Measurements from ENCODE around the gene RASAL2.
A peak's percentile ranks its signal among the peaks of the same experiment; 100 is the strongest.
"Not testable (repeated sequence)": the region's sequence is repeated elsewhere in the genome, so short reads cannot be mapped to it uniquely, and the experiment has no call there.

Gene RASAL2

DNA sequence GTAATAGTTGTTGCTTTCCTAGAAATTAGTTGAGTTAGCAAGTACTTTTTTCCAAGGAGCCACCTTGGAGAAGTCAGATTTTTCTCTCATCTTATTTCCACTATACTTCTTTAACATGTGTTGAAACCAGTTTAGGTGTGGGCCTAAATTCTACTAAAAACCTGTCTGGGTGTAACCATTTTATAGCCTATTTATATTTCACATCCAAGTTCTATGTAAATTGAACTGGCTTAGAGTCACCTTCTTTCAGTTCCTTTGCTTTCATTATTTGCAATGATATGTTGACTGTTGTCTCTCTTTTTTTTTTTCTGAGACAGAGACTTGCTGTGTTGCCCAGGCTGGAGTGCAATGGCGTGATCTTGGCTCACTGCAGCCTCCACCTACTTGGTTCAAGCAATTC is 207.2 kb downstream of the RASAL2 start:
- no peak for DNase-seq

DNA sequence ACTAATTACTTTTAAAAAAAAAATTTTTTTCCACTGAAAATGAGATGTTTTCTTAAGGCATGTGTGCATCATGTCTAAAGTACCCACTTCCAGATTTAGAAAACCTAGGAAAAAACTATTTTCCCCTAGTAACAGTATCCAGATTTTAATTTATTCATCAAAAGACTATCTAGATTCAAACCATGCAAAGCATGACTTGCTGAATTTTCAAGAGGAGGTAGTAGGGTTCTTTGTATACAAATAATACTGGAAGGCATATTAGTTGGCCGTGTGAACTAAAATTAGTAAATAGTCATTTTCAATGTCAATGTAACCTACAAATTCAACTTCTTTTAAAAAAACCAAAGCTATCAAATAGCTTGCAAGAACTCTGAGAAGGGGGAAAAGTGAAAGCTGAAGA is 213.4 kb downstream of the RASAL2 start:
- no peak for DNase-seq

DNA sequence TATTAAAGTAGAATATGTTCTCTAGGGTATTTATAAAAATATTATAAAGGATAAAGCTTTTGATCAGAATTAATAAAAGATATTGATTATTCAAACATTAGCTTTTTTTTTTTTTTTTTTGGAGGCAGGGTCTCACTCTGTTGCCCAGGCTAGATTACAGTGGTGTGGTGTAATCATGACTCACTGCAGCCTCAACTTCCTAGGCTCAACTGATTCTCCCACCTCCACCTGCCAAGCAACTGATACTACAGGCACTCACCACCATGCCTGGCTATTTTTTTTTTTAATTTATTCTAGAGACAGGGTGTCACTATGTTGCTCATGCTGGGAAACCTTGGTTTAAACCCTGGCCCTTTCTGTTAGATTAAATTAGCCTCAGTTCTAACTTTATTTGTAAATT is 214.5 kb downstream of the RASAL2 start:
- no peak for DNase-seq

DNA sequence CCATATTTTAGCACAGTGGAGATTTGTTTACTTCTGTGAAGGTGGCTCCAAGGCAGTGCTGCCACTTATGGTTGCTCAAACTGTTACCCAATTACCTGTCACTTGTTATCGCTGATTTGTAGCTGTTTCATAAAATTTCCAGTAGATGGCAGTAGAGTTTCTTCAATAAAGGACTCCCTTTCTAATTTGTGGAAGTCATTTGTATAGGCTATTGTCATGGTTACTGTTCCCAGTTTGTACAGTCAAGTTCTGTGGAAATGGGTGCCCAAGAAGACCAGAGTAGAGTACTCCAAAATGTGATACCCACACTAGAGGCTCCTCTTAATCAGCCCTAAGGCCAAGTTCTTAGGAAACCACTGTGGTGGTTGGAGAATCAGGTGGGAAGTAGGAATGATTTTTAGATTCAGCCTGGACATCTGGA is 216.8 kb downstream of the RASAL2 start:
- DNase-seq = peak; percentile 31 to 53

DNA sequence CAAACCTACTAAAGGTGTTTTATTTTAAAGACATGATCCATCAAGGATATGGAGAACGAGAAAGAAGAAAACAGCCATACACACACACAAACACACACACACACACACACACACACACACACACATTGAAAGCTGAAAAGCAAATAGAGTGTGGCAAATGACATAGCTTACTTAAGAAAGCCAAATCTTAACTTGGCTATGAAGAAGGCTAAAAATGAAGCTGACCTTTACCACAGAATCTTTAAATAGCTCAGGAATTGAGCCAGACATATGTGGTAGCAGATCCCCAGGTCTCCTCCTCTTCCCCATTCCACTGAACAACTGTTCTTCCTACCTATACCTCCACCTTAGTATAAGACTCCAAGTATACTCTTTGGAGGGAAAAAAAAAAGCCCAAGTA is 217.3 kb downstream of the RASAL2 start:
- DNase-seq = no peak

DNA sequence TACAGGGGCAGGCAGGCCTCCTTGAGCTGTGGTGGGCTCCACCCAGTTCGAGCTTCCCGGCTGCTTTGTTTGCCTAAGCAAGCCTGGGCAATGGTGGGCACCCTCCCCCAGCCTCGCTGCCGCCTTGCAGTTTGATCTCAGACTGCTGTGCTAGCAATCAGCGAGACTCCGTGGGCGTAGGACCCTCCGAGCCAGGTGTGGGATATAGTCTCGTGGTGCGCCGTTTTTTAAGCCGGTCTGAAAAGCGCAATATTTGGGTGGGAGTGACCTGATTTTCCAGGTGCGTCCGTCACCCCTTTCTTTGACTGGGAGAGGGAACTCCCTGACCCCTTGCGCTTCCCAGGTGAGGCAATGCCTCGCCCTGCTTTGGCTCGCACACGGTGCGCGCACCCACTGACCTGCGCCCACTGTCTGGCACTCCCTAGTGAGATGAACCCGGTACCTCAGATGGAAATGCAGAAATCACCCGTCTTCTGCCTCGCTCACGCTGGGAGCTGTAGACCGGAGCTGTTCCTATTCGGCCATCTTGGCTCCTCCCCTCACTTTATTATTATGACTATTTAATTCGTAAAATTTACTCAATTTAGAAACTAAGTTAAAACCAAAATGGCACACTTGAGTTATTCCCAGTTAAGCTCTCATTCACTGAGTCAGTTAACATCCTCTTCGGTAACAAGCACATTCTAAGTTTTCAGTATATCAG is 226.5 kb downstream of the RASAL2 start:
- DNase-seq = not testable (repeated sequence)

DNA sequence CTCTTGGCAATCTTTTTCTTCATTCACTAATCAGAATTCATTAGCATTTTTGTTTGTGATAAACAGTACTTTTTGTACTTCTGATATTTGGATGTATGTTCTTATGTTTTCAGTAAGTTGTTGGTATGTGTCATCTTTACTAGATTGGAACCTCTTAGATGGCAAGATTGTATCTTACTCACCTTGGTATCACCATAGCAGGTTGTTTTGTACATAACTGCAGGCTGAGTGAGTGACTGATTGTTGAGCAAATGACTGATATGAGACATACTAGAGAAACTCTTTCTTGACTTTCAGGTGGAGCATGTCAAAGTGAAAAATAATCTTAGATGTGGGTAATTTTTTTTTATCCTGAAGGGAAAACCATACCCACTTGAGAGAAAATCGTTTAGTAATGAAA is 229.2 kb downstream of the RASAL2 start:
- no peak for DNase-seq

DNA sequence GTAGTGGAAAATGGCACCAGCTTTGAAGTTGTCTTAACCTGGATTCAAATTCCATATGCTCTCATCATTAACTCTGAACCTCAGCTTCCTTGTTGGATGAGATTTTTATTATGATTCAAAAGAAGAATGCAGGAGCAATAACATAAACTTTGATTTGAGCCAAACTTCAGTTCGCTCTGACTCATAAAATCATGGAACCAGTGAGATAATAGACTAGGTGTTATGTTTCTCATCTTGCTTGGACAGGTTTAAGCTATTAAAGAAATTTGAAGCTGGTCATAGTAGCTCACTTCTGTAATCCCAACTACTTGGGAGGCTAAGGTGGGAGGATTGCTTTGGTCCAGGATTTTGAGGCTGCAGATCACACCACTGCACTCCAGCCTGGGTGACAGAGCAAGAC is 230.1 kb downstream of the RASAL2 start:
- no peak for DNase-seq

DNA sequence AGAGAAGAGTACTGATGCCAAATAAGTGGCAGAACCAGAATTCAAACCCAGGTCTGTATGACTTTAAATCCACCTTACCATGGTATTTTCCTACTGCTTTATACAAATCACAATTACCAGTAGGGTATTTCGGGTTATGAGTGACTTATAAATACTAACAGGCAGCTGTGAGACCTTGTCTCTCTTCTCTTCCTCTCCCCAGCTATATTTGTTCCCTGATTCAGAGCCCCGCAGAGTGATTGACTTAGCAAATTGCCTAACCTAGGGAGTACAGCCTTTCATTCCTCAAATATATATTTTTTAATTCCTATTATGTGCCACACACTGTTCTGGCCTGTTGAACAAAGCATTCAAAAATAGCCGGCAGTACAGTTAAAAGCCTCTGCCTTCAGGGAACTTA is 234.8 kb downstream of the RASAL2 start:
- DNase-seq = no peak

DNA sequence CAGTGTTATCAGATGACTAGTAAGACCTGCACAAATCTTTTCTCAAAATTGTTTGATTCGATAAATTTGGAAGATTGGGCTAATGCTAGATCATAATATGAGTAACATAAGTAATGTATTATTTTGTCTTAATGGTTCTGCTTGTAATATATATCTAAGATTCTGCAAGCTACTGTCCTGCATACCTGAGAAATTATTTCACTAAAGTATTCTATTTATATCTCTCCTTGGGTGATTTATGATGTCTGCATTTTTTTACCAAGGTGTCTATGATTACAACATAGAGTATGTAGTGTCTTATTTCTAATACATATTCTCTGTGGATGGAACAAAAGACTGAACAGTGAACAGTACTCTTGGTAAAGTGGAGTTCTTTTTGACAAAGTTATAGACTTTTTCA is 236.2 kb downstream of the RASAL2 start:
- DNase-seq = no peak

DNA sequence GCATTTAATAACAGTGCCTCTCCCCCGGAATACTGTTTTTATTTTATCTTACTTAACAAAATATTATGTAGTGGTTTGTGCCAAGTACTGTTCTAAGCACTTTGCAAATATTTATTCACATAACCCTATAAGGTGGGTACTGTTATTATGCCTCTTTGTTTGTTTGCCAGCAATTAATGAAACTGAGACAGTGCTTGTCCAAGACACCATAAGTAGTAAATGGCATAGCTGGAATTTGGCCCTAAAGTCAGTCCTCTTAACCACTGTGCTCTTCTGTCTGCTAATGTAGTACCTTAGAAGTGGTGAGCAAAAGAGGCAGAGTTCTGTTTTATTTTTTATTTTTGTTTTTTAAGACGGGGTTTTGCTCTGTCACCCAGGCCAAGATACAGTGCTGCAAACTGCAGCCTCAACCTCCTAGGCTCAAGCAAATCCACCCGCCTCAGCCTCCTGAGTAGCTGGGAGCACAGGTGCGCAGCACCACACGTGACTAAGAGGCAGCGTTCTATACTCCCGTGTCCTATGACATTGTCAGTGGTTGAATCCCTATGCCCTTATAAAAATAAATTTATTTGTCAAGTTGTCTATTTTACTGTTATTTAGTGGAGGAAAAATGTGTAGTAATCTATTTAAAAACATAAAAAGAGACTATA is 237.1 kb downstream of the RASAL2 start:
- no peak for DNase-seq

DNA sequence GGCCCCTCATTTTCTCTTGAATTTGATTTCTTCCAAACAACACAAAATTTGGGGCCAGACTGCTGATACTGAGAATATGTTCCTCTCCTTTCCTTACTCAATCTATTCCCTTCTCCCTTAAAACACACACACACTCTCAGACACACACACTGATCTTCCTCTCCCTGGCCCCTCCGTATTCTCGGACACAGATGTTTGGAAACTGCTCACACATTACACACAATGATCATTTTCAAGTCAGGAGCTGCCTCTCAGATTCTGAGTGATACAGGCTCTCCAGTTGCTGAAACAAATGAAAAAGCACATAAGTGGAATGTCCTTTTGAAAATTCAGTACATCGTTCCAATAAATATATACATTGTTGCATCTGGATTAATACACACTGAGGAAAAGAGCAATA is 241.5 kb downstream of the RASAL2 start:
- no peak for DNase-seq

DNA sequence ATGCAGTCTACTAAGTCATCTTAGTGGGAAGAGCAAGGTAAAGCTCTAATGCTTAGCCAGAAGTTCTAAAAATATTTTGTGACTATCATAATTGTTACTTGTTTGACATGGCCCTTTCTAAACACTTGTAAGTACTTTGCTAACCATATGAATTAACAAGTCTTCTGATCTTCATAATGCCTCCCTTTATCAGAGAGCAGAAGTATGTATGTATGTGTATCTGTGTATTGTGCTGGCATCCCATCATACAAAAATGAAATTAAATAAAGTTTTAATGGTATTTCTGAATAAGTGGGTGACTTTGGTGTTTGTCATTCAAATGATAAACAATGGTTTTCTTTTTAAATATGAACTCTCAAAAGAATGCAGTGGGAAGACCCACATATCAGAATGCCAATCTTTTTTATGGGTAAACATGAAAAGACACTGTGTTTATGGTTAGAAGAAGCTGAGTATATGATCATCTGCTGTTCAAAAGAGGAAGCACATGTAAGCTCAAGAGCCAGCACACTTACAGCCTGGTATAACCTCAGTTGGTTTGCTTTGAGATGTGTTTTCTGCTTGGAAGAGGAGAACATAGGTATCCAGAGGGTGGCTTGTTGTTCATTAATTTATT is 243.3 kb downstream of the RASAL2 start:
- DNase-seq = no peak

DNA sequence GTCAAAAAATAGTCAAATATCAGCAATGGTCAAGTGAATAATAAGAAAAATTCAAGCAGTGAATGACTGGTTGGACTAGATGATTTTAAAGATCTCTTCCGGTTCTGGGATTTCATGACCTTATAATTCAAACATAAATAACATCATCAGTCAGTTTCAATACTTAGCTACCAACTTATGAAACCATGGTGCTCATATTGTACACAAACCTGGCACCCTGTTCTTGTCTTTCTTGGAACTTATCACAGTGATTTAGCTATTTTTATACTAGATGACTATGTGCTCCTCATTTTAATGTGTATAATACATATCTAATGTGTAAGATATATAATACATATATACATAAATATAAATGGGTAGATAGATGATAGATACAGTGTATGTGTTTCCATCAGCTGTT is 245.9 kb downstream of the RASAL2 start:
- DNase-seq = no peak

DNA sequence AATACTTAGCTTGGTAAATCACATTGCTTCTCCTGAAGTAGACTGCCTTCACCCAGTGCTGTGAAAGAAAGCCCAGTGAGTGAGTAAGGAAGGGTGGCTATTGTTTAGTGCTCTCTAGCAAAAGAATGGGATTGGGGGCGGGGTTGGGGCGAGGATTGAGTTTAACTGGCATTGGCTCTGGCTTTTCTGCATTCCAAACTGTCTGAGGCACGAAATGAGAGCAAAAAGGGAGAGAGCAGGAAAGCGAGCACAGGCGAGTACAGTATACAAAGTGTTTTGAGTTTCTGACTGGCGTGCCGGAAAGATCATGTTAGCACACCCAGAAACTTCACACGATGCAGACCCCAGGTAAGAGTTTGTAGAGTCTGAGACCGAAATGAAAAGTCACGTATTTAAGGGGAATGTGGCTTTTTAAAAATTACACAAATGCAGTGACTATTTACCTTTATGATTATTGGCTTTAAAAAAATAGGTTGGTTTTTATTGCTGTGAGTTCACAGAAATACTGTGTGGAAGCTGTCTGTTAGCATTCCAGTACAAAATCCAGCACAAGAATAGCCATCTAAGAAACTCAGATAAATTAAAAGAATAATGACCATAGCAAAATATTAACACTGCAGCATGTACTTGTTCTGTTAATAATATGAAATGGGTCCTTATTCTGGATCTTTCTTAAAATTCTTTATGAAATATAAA is 247.5 kb downstream of the RASAL2 start:
- DNase-seq = no peak

DNA sequence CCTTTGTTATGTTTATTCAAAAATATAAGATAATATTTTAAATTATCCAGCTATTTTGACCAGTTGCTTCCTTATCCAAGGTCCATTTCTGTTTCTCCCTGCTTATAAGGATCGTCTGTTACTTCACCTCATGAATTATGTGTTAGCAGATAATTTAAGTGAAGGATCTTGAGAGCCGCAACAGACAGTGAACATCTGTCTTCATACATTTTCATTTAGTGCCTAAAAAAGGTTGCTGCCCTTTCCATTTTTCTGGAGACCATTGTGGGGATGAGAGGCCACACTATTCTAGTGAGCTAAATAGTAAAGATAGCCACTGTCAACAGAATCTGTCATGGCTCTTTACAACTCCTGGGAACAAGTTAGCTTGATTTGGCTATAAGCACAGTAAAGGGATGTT is 248.8 kb downstream of the RASAL2 start:
- no peak for DNase-seq

DNA sequence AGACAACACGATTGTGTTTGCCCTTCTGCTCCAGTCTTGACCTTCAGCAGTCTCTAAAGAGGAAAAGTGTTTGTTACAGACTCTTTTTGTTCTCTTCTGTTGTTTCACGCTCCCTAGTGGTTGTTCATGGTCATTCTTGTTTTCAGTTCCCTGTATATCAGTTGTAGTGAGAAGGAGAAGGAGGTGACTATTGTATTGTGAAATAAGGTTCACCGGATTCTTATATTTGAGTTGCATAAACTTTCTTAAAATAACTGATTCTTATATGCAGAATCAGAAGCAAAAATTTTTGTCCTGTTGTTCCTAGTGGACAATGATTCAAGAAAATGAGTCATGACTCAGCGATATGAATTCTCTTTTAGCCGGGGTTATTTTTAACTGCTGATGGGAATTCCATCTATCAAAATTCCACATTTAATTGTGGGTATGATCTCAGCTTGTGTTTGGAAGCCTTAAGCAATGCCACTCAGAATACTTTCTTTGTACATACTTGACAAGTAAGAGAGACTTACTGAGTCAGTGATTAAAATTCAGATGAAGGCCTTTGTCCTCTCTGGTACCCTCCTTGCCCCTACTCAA is 250.7 kb downstream of the RASAL2 start:
- DNase-seq = no peak

DNA sequence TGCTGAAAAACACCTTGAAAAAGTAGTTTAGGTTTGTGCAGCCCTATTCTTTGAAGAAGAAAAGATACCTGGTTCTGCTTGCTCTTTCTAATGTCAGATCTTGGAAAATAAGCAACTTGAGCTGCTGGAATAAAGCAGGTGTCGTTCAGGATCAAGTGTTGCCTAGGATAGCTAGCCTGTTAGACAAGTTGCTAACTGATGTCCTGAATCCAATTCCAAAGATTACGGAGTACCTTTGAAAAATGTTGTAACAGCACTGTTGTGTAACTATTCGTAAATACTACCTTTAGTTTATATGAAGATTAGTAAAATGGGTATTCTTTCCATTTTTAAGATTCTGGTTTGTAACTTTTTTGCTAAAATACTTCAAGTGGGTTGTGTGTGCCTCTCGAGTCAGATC is 251.3 kb downstream of the RASAL2 start:
- DNase-seq = no peak

DNA sequence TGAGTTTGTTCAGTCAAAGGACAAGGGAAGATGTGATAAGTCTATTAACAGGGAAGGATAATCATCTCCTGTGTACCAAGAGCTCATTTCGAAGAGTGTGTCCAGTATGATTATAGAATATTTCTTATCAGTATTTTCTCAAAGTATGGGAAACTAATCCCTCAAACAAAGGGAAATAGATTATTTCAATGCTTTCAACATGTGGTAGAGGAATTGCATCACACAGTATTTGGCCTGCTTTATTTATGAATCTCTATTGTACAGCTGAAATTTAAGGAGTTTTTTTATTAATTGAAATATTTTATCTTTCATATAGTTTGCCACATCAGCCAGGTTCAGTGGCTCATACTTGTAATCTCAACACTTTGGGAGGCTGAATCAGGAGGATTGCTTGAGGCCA is 251.9 kb downstream of the RASAL2 start:
- no peak for DNase-seq

DNA sequence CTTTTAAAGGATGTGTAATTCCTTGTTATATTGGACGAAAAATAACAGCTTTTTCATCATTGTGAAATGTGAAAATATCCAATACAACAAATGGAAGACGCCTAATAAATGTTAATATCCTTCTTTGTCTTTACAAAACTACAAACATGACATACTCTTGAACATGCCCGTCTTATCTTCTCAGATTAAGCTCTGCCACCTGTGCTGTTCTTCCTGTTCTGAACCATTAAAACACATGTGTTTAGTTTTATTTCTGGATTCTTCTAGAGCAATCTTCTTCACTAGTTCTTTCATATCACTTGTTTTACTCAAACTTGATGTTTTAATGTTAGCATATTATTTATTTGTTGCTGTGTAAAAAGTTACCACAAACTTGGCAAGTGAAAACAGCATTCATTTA is 255.9 kb downstream of the RASAL2 start:
- DNase-seq = no peak

DNA sequence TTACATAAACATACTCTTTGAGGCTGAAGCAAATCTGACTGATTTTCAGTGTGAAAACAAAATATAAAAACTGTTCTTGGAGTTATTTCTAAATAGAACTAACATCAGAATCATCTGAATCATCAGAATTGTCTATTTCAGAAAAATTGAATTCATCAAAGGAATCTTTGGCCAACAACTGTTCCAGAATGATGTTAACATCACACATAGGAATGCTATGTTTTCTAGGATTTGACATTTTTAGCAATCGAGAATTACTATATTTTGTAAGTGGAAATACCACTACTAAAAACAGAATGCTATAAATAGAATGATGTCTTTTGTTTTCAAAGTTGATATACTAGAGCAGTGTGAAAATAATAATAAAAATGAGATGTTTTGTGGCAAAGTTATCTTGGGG is 258.0 kb downstream of the RASAL2 start:
- not testable (repeated sequence) for DNase-seq

DNA sequence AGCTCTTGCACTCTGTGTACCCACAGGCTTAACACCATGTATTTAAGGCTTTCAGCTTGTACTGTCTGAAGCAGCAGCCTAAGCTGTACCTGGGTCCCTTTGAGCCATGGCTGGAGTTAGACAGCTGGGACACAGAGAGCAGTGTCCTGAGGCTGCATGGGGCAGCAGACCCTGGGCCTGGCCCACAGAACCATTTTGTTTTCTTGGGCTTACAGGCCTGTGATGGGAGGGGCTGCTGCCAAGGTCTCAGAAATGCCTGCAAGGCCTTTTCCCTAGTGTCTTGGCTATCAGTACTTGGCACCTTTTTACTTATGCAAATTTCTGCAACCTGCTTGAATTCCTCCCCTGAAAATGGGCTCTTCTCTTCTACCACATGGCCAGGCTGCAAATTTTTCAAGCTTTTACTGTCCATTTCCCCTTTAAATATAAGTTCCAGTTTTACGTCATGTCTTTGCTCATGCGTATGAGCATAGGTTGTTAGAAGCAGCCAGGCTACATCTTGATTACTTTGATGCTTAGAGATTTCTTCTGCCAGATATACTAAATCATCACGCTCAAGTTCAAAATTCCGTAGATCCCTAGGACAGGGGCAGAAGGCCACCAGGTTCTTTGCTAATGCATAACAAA is 259.0 kb downstream of the RASAL2 start:
- no peak for DNase-seq

DNA sequence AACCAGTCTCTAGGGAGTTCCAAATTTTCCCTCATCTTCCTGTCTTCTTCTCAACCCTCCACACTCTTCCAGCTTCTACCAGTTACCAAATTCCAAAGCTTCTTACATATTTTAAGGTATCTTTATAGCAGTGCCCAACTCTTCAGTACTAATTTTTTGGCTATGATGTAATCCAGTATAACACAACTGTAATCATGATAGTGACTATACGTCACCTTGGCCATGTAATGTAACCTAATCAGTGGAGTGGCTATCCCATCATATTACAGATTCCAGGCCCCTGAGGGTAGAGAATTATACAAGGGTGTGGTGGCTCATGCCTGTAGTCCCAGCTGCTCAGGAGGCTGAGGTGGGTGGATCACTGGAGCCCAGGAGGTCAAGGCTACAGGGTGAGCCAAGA is 259.6 kb downstream of the RASAL2 start:
- DNase-seq = no peak

Measured in NCI-H1930 (cell line).